Transverse colon (tissue), 4 donors: ENCODE measurements around the gene FBXO41. TPM values are rescaled to one million over a fixed set of nuclear protein-coding genes. Genes with fewer than 3 reads are reported as not detected.

Experiments used
- DNase-seq: peaks from one replicate; pipeline ENCODE4 v3.0.0-alpha.2; 2019
- H3K27ac ChIP-seq, 4 donors: fragments of 200-600 bp; sonication (generic); 2 replicates each; pipeline ENCODE4 v1.5.1; 2016 to 2018; ENCODE audit warnings: inconsistent platforms in 4 of 4
- H3K27me3 ChIP-seq: fragments of 200-600 bp; sonication (generic); 2 replicates; pipeline ENCODE4 v1.5.1; 2017; ENCODE audit warnings: inconsistent platforms
- H3K36me3 ChIP-seq, 4 donors: fragments of 200-600 bp; sonication (generic); 2 replicates each; pipeline ENCODE4 v1.5.1; 2017 to 2019; ENCODE audit warnings: inconsistent platforms in 4 of 4
- H3K4me1 ChIP-seq, 4 donors: fragments of 200-600 bp; sonication (generic); 2 replicates each; pipeline ENCODE4 v1.5.1; 2017 to 2020; ENCODE audit warnings: inconsistent platforms in 4 of 4
- H3K4me3 ChIP-seq, 4 donors: fragments of 200-600 bp; sonication (generic); 1 replicate in 1 of 4; 2 replicates in 3 of 4; pipeline versions ENCODE4 v1.5.1 to v1.6.1; 2017 to 2019; ENCODE audit warnings: inconsistent platforms in 4 of 4
- H3K9me3 ChIP-seq, 2 donors: fragments of 200-600 bp; sonication (generic); 2 replicates each; pipeline ENCODE4 v1.5.1; 2017 to 2019; ENCODE audit warnings: inconsistent platforms in 2 of 2
- EP300 ChIP-seq: sonication (generic); formaldehyde crosslinking; IDR thresholded peaks from one replicate; pipeline ENCODE4 v1.6.1; 2017; ENCODE audit warnings: antibody characterized with exemption, low read depth
- POLR2A ChIP-seq: fragments of 450-650 bp; IDR thresholded peaks from one replicate; pipeline ENCODE4 v1.6.1; 2016; ENCODE audit warnings: antibody characterized with exemption, mild to moderate bottlenecking, moderate library complexity
- POLR2AphosphoS5 ChIP-seq, 3 donors: sonication (generic); formaldehyde crosslinking; IDR thresholded peaks; one replicate each; pipeline ENCODE4 v1.6.1; 2016; ENCODE audit warnings: antibody characterized with exemption in 3 of 3
- WGBS, 2 donors: methylation state at CpG; one replicate each; pipeline ENCODE4 v1.1.5; 2018; ENCODE audit warnings: low coverage in 1 of 2; 5-methylcytosine and 5-hydroxymethylcytosine counted together
- in situ Hi-C, 4 donors: fragments of 200-750 bp; cut with MboI; loops; one replicate each; pipeline versions ENCODE4 v1.15.0 to v1.15.1; 2017; ENCODE audit warnings: low sequenced_read_pairs in 3 of 4, low pct_ligation_motif_present in 1 of 4, low pct_unique_long_range_greater_than_20kb in 1 of 4
- intact Hi-C: fragments of 100-400 bp; cut with DNase I; formaldehyde crosslinking; loops from one replicate; pipeline ENCODE4 v1.15.1; 2023; ENCODE audit warnings: low total_unique reads
- total RNA-seq, 4 donors: library from RNA; depleted of rRNA; stranded (reverse); fragments of >200 nt; gene quantifications; one replicate each; pipeline ENCODE4 v1.1.0, GENCODE V29; 2016
- TF ChIP-seq, protein P1 (sequence below), 5 experiments: fragments of 200-600 bp in 3 of 5; fragments of 450-650 bp in 2 of 5; sonication (generic) in 3 of 5; IDR thresholded peaks; 1 replicate in 2 of 5; 2 replicates in 3 of 5; pipeline ENCODE4 v1.5.1; 2016 to 2017; ENCODE audit warnings: antibody characterized with exemption in 5 of 5, inconsistent platforms in 3 of 5, mild to moderate bottlenecking in 2 of 5, moderate library complexity in 1 of 5

Gene FBXO41
- total RNA-seq, 4 donors from 2014 or later: 1.4 to 10.0 (median 5.7) TPM

DNA sequence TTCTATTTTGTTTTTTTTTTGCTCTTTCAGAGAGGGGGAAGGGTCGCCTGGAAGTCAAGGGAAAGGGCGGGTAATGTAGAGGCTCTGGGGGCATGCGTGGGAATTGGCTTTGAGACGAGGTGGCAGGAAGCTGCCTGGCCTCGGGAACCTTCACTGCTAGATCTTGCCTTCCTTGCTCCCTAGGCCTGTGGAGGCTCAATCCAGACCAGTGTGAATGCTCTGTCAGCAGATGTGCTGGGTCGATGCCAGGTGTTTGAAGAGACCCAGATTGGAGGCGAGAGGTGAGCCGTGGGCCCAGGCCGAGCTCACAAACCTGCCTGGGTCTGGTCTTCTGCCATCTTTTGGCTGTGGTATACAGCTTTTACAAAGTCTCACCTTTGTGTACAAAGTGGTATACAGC lies 34.6 kb downstream of the FBXO41 start:
- no peak overlapping the region for H3K4me3 ChIP-seq
- peaks cover 0 to 72% (median 37%) of the 10 kb centered on the region in 4 donors for H3K36me3 ChIP-seq
- intact Hi-C loops (loop anchor here (10.0 kb wide), 1 partner anchor 135 kb away; the partner anchor contains the start of gene ALMS1), in situ Hi-C loops (loop anchor here in 1 of 4 donors (25.0 kb wide), 1 partner anchor 488 kb away; the partner anchor contains the start of gene TPRKB)
- 69 to 87% methylated on average over 5 to 9 of the region's 9 CpGs for whole genome bisulfite sequencing, 2 donors
- no peaks in the 10 kb centered on the region for H3K9me3 ChIP-seq
- no peak for DNase-seq
- H3K4me1 ChIP-seq: no peaks in the 10 kb centered on the region
- no peak overlapping the region for H3K27ac ChIP-seq
- TF ChIP-seq EP300: no peak
- no peak for TF ChIP-seq POLR2A
- TF ChIP-seq, protein P1, sequence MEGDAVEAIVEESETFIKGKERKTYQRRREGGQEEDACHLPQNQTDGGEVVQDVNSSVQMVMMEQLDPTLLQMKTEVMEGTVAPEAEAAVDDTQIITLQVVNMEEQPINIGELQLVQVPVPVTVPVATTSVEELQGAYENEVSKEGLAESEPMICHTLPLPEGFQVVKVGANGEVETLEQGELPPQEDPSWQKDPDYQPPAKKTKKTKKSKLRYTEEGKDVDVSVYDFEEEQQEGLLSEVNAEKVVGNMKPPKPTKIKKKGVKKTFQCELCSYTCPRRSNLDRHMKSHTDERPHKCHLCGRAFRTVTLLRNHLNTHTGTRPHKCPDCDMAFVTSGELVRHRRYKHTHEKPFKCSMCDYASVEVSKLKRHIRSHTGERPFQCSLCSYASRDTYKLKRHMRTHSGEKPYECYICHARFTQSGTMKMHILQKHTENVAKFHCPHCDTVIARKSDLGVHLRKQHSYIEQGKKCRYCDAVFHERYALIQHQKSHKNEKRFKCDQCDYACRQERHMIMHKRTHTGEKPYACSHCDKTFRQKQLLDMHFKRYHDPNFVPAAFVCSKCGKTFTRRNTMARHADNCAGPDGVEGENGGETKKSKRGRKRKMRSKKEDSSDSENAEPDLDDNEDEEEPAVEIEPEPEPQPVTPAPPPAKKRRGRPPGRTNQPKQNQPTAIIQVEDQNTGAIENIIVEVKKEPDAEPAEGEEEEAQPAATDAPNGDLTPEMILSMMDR (IDR thresholded peaks at IDR 0.05): no peak
- no peak for TF ChIP-seq POLR2AphosphoS5 (IDR thresholded peaks at IDR 0.05)
- H3K27me3 ChIP-seq: no peaks in the 10 kb centered on the region

DNA sequence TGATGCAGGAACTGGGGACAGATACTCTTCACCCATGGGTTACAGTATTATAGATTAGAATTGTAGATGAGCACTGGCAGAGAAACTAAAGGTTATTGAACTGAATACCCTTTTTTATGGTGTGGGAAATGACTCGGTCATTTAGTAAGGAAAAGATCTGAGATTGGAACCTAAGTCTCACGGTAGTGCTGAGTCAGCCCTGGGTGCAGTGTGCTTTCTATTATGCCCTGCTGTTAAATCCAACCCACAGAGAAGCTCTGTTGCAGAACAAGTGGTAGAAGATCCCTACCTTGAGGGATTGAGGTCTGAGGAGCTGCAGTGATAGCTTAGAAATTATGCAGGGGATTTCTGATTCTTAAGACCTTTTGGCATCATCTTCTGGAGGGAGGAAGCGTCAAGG lies 37.4 kb downstream of the FBXO41 start:
- no peaks in the 10 kb centered on the region for H3K4me1 ChIP-seq
- peaks cover 0 to 87% (median 45%) of the 10 kb centered on the region in 4 donors for H3K36me3 ChIP-seq
- H3K4me3 ChIP-seq: no peak overlapping the region
- TF ChIP-seq POLR2AphosphoS5 (IDR thresholded peaks at IDR 0.05): no peak
- no peak for TF ChIP-seq POLR2A
- TF ChIP-seq EP300: no peak
- TF ChIP-seq, protein P1 (IDR thresholded peaks at IDR 0.05): no peak
- 73 to 79% methylated on average over 3 of the region's 3 CpGs for WGBS, 2 donors
- H3K27ac ChIP-seq: no peak overlapping the region
- no peak for DNase-seq
- intact Hi-C loops: loop anchor here (10.0 kb wide), 1 partner anchor 138 kb away; the partner anchor contains the start of gene ALMS1
- no peaks in the 10 kb centered on the region for H3K9me3 ChIP-seq
- in situ Hi-C loops: loop anchor here in 1 of 4 donors (25.0 kb wide), 1 partner anchor 490 kb away; the partner anchor contains the start of gene TPRKB
- no peaks in the 10 kb centered on the region for H3K27me3 ChIP-seq

DNA sequence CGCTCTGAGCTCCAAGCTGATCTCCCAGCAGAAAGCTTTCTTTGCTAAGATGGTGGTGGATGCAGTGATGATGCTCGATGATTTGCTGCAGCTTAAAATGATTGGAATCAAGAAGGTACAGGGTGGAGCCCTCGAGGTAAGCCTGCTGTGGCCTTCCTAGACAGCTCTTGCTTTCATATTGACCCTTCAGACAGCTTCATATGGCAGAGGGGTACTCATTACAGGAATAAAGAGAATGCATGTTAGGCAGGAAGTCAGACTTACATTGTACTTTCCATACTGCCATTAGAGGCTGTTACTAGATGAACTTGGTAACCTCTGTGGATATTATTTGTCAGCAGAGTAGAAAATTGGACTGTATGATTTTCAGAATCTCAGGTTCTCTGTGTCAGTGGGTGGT lies 39.7 kb downstream of the FBXO41 start:
- intact Hi-C loops: loop anchor here (10.0 kb wide), 1 partner anchor 140 kb away; the partner anchor contains the start of gene ALMS1
- in situ Hi-C loops: loop anchor here in 1 of 4 donors (25.0 kb wide), 1 partner anchor 493 kb away; the partner anchor contains the start of gene TPRKB
- no peaks in the 10 kb centered on the region for H3K27me3 ChIP-seq
- 87% methylated on average over 3 of the region's 3 CpGs; no CpG with 5 or more reads in 1 of the 2 donors for WGBS, 2 donors
- H3K4me3 ChIP-seq: no peak overlapping the region
- no peaks in the 10 kb centered on the region for H3K4me1 ChIP-seq
- DNase-seq: no peak
- TF ChIP-seq POLR2AphosphoS5 (IDR thresholded peaks at IDR 0.05) (no peak), POLR2A (no peak), EP300 (no peak)
- TF ChIP-seq, protein P1 (IDR thresholded peaks at IDR 0.05): no peak
- no peak overlapping the region for H3K27ac ChIP-seq
- H3K9me3 ChIP-seq: no peaks in the 10 kb centered on the region
- peaks cover 0 to 84% (median 43%) of the 10 kb centered on the region in 4 donors for H3K36me3 ChIP-seq

DNA sequence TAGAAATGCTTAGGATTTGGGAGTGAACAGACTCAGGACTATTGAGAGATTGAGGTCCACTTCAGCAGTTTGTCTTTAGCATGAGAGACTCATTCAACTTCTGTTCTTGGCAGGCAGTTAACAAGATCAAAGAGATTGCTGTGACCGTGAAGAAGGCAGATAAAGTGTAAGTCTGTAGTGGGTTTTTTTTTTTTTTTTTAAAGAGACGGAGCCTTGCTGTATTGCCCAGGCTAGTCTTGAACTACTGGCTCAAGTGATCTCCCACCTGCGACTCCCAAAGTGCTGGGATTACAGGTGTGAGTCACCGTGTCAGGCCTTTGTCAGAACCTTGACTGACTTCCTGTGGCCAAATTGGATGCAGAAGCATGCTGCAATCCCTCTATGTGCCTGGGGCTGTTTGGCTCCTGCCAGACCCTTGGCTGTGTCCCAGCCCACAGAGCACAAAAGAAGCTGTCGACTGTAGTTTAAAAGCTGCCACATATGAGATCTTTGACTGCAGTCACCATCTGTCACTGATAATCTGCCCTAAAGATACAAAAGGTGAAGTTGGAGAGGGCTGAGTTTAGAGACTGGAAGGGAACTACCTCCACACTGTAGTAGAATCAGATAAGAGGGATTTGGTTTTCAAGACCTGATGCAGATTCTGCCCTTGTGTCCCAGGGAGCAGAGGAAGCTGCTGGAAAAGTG lies 40.3 kb downstream of the FBXO41 start:
- Histone ChIP-seq H3K4me1 (peaks cover 0 to 2% (median 0%) of the 10 kb centered on the region in 4 donors), H3K36me3 (peaks cover 0 to 78% (median 41%) of the 10 kb centered on the region in 4 donors), H3K27me3 (no peaks in the 10 kb centered on the region), H3K4me3 (no peak overlapping the region), H3K9me3 (no peaks in the 10 kb centered on the region), H3K27ac (no peak overlapping the region)
- 20 to 75% methylated on average over 1 to 5 of the region's 5 CpGs for WGBS, 2 donors
- intact Hi-C loops: loop anchor here (10.0 kb wide), 1 partner anchor 141 kb away; the partner anchor contains the start of gene ALMS1
- no peak for DNase-seq
- TF ChIP-seq POLR2A (no peak), POLR2AphosphoS5 (IDR thresholded peaks at IDR 0.05) (no peak), EP300 (no peak)
- TF ChIP-seq, protein P1 (IDR thresholded peaks at IDR 0.05): no peak
- in situ Hi-C loops: loop anchor here in 1 of 4 donors (25.0 kb wide), 1 partner anchor 493 kb away; the partner anchor contains the start of gene TPRKB
